Nephron (organoid): ENCODE results near the gene ATF7IP.

Source experiments
- H3K27ac Mint-ChIP-seq, 3 experiments: 2 replicates each; pipeline ENCODE4 v1.8.0; 2020; ENCODE audit warnings: mixed read lengths in 3 of 3, mild to moderate bottlenecking in 2 of 3, moderate library complexity in 1 of 3
- H3K27me3 Mint-ChIP-seq: 2 replicates; pipeline ENCODE4 v1.8.0; 2021; ENCODE audit warnings: low read depth, mild to moderate bottlenecking, moderate library complexity, mixed read lengths
- H3K36me3 Mint-ChIP-seq: 2 replicates; pipeline ENCODE4 v1.8.0; 2020; ENCODE audit warnings: low read depth, mixed read lengths
- H3K4me1 Mint-ChIP-seq: 2 replicates; pipeline ENCODE4 v1.8.0; 2020; ENCODE audit warnings: mixed read lengths
- H3K4me3 Mint-ChIP-seq, 3 experiments: 2 replicates each; pipeline ENCODE4 v1.8.0; 2020; ENCODE audit warnings: mild to moderate bottlenecking in 3 of 3, mixed read lengths in 3 of 3, moderate library complexity in 2 of 3
- H3K9me3 Mint-ChIP-seq: 2 replicates; pipeline ENCODE4 v1.8.0; 2020; ENCODE audit warnings: mixed read lengths
- CTCF ChIP-seq, 3 experiments: fragments of 200-600 bp; sonication (generic); IDR thresholded peaks; one replicate each; pipeline ENCODE4 v1.5.0; 2021; ENCODE audit warnings: antibody characterized with exemption in 3 of 3; ENCODE audit not compliant: unreplicated experiment in 3 of 3

The ATF7IP gene

GRCh38 chr12:14505626-14506596 is 140.4 kb downstream of the ATF7IP start:
- Mint-ChIP-seq H3K27me3 (no peaks in the 10 kb centered on the region), H3K4me1 (peaks cover 4% of the 10 kb centered on the region), H3K27ac (peak overlapping the region in 1 of 3 experiments; percentile 19), H3K9me3 (no peaks in the 10 kb centered on the region), H3K36me3 (peaks cover 42% of the 10 kb centered on the region), H3K4me3 (no peak overlapping the region)
- TF ChIP-seq CTCF (IDR thresholded peaks at IDR 0.05; ENCODE audit: unreplicated experiment in 3 of 3) = no peak

GRCh38 chr12:14510574-14510973 is 145.1 kb downstream of the ATF7IP start:
- no peaks in the 10 kb centered on the region for H3K9me3 Mint-ChIP-seq
- peaks cover 5% of the 10 kb centered on the region for H3K4me1 Mint-ChIP-seq
- H3K36me3 Mint-ChIP-seq = peaks cover 17% of the 10 kb centered on the region
- no peak for TF ChIP-seq CTCF (IDR thresholded peaks at IDR 0.05; ENCODE audit: unreplicated experiment in 3 of 3)
- no peak overlapping the region for H3K4me3 Mint-ChIP-seq
- no peaks in the 10 kb centered on the region for H3K27me3 Mint-ChIP-seq
- no peak overlapping the region for H3K27ac Mint-ChIP-seq

- no peak overlapping the region for H3K4me3 Mint-ChIP-seq
- H3K9me3 Mint-ChIP-seq = no peaks in the 10 kb centered on the region
- no peaks in the 10 kb centered on the region for H3K27me3 Mint-ChIP-seq
- H3K27ac Mint-ChIP-seq = peak overlapping the region; percentile 24 to 82 (median 66)
- peak; percentile 39 to 56 (median 40) for TF ChIP-seq CTCF (IDR thresholded peaks at IDR 0.05; ENCODE audit: unreplicated experiment in 3 of 3)
- peaks cover 5% of the 10 kb centered on the region for H3K4me1 Mint-ChIP-seq
- H3K36me3 Mint-ChIP-seq = peaks cover 8% of the 10 kb centered on the region
Observed at GRCh38 chr12:14514154-14514842, 148.8 kb downstream of the ATF7IP start.

GRCh38 chr12:14514946-14515345 is 149.5 kb downstream of the ATF7IP start:
- peaks cover 13% of the 10 kb centered on the region for H3K36me3 Mint-ChIP-seq
- TF ChIP-seq CTCF (IDR thresholded peaks at IDR 0.05; ENCODE audit: unreplicated experiment in 3 of 3) = no peak
- H3K27me3 Mint-ChIP-seq = no peaks in the 10 kb centered on the region
- no peak overlapping the region for H3K27ac Mint-ChIP-seq
- peaks cover 4% of the 10 kb centered on the region for H3K9me3 Mint-ChIP-seq
- no peak overlapping the region for H3K4me3 Mint-ChIP-seq
- peaks cover 5% of the 10 kb centered on the region for H3K4me1 Mint-ChIP-seq

- no peak for TF ChIP-seq CTCF (IDR thresholded peaks at IDR 0.05; ENCODE audit: unreplicated experiment in 3 of 3)
- Mint-ChIP-seq H3K4me3 (no peak overlapping the region), H3K36me3 (peaks cover 46% of the 10 kb centered on the region), H3K27me3 (no peaks in the 10 kb centered on the region), H3K27ac (no peak overlapping the region), H3K4me1 (no peaks in the 10 kb centered on the region), H3K9me3 (peaks cover 52% of the 10 kb centered on the region)
Observed at GRCh38 chr12:14521822-14522221, 156.3 kb downstream of the ATF7IP start.
